Fibroblast of skin of scalp (primary cell): Measurements from ENCODE around the gene FAM163B.
"Not testable (repeated sequence)": the region's sequence is repeated elsewhere in the genome, so short reads cannot be mapped to it uniquely, and the experiment has no call there.

Experiments
- DNase-seq: peaks from one replicate; pipeline ENCODE4 v3.0.0-alpha.2; 2013

The FAM163B gene

DNA sequence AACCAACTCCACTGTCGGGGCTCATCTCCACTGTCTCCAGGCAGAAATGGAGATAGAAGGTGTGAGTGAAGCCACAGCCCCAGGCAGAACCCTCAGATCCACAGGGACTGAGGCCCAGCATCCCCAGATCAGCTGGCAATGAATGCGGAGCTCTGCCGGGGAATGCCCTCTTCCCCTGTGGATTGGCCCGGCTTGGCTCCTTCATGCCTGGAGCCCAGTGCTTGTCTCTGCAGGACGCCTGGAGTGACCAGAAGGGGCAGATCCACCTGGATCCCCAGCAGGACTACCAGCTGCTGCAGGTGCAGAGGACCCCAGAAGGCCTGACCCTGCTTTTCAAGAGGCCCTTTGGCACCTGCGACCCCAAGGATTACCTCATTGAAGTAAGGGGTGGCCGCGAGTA, 30.4 kb upstream of the FAM163B start:
- no peak for DNase-seq

DNA sequence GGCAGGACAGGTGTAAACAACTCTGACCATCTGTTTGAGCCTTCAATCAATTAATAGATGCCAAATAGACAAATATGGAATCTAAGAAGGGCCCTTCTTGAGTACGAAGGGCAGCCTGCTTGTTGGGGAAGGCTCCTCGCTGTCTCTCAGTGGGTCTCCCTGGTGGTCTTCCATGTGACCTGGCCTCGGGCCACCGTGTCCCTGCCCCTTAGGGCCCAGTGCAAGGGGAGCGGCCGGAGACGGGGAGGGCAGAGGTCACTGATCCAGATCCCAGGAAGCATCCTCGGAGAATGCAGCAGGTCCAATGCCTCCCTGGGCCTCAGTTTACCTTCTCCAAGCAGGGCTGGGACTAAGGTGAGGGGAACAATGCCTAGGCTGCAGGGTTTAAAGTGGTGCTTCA, 29.5 kb upstream of the FAM163B start:
- DNase-seq = no peak

DNA sequence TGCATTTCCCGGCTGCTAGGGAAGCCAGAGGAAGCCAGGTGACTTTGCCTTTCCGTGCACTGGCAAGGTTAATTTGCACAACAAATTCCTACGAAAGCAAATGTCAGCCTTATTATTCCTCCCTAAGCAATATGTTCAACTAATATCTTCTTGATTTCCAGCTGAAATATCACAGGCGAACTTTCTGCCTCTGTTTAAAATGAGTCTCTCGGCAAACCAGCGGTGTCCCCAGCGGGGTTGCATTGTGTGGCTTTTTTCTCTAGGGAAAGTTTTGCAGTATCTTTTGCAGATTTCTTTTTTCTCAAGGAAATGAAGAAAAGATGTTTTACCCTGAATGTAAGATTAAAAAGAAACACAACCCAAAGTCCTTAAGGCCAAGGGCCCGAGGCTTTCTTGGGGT, 28.9 kb upstream of the FAM163B start:
- DNase-seq = no peak

DNA sequence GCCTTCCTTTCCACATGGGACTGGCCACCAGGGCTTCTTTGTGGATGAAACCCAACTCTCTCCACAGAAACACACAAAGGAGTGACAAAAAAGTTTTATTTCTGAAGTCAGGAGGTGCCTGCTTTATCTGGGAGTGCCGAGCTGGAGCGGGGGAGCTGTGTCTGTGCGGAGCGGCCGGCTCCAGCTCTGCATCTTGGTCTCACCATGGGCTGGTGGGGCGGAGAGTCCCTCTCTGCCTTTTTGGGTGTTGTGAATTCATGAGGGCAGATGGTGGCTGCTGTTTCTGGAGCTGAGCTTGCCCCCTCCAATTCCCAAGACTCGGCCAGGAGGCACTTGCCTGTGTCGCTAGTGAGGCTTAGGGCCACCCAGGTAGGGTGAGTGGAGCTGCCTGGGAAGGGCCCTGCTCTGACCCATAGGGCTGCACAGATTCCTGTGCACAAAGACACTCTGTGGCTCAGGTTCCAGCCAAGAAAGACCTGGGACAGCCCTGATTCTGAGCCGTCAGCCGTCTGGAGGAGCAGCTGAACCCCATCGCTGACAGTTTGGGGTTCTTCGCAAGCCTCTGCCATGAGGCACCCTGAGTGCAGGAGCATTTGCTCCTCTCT, 28.4 kb upstream of the FAM163B start:
- no peak for DNase-seq

DNA sequence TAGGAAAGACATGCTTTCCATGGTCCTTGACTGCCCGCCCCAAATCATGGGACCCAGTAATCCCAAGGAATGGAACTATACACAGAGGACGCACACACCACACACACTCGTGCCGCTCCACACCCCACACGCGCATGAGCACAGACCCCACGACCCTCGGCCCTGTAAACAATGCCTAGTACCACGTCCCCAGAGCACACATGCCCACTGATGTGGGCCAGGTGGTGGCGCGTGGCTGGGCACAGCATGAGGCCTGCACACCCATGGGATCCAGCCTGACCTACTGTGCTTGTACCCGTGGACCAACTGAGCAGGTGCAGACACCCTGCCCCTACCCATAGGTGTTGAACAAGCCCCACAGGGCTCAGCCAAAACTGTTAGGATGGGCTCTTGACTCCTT, 27.7 kb upstream of the FAM163B start:
- no peak for DNase-seq

DNA sequence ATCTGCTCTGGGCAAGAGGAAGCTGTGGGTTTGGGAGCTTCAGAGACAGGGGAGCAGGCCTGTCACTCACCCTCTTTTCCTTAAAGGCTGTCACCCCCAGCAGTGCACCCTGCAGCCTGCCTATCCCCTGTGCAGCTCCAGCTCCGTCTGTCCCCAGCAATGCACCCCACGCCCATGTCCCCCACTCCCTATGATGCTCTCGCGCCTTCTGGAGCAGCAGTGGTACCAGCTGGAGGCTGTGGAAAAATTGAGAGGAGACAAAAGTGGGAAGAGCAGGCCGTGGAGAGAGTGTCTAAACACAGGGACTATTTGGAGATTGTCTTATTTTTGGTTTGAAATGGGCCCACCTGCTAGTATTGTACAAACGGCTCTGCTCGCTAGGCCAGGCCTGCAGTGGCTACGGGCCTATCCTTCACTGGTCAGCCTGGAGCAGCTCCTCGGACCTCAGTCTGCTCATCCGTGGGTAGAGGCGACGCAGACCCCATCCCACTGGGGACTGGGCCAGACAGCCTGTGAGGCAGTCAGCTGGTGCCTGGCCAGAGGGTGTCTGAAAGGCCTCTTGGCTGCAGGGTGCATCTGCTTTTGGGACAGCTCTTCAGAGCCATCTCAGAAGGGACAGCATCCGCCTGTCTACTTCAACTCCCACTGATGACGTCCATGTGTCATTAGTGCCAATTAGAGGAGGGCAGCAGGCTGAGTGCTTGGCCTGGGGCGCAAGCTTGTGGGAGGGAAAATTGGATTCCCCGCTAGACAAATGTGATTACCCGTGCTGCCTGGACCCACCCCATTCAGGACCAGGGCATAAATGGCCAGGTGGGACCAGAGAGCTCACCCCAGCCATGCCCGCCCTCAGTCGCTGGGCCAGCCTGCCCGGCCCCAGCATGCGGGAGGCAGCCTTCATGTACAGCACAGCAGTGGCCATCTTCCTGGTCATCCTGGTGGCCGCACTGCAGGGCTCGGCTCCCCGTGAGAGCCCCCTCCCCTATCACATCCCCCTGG, 26.6 kb upstream of the FAM163B start, which contains the start of gene DBH:
Gene DBH, plus strand, starts transcription at position 831 of the 999 bp plus-strand sequence. Its CDS starts 9 bp downstream, at position 840.
- DNase-seq = no peak

DNA sequence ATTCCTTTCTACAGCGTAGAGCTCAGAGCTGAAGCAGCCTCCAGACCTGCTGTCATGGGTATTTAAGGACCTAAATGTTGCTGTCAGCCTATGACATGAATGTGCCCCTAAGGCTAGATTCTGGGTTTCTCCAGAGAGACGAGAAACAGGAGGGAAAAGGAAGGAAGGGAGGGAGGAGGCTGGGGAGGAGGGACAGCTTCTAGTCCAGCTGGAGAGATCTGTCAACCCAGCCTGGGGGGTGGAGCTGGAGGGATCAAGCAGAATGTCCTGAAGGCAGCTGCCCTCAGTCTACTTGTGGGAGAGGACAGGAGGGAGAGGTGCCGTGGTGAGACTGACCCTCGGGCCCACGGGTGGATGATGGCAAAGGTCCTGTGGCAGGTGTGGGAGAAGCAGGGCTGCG, 25.9 kb upstream of the FAM163B start:
- DNase-seq = no peak

DNA sequence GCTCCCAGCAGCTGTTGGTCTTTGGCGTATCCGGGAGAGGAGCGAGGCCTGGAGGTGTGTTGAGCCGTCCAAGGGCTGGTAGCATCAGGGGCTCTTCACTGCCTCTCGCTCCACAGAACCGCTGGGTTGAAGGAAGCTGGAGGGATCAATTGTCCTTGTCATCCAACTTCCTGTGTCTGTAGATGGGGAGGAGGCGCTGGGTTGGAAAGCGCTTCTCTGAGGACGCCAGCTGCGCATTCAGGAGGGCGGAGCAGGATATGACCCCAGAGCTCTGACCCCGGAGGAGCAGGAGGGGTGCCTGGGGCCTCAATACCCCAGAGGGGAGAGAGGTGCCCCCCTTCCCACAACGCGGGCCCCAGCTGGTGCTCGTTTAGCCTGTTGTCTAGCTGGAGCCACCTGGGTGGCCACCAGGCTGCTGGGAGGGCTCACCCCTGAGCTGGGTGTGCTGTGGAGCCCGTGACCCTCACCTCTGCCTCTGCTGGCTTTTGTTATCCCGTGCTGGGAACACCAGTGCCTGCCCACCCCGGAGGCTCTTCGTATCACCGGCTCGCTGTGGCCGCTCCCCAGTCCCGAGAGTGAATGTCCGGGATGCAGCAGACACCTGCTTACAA, 25.0 kb upstream of the FAM163B start:
- DNase-seq = no peak

DNA sequence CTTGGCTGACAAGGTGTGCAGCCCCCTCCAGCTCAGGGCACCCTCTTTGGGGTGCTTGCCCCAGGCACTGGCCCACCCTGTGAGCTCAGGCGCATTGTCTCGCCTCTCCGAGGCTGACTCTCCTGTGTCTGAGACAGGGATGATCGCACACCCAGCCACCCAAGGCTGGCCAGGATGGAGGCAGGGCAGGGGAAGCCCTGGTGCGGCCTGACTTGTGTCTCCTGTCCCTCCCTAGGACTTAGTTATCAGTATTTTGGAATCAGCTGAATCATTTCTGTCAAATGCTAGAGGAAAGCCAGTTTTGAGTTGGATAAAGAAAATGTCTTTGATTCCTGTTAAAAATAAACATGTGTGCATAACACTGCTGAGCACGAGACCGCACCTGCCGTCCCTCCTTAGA, 24.5 kb upstream of the FAM163B start:
- no peak for DNase-seq

DNA sequence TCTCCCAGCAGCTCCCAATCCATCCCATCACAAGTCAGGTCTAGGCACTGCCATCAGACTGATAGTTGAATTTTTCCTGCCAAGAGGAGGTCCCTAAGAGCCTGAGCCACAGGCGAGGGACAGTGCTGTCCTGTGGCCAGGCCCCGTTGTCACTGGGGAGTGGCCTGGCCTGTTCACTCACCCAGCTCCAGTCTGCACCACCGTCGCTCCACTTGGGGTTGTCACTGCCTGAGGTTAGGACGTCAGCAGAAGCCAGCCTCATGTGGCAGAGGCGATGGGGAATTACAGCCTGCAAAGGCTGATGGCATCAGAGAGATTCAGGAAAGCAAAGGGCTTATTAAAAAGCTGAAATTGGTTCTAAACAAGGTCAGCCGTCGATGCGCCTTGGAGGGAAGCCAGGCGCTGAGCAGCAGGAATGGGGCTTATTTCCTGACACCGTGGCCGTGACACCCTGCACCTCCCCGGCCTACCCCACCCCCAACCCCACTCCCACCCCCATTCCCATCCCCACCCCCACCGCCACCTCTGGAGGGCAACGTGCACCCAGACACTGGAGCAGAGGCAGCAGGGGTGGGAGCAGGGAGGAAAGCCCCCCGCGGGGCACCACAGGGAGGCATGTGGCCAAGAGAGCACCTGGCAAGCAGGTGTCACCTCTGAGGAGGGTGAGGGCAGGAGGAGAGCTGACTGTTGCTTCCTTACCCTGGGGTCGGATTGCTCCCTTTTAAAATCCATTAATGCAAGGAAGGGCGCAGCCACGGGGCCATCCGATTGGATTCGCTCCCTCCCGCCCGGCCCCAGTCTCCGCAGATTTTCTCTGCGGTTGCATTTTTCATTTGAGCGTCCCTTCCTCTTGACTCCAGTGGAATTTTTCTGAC, 23.9 kb upstream of the FAM163B start:
- DNase-seq = no peak

DNA sequence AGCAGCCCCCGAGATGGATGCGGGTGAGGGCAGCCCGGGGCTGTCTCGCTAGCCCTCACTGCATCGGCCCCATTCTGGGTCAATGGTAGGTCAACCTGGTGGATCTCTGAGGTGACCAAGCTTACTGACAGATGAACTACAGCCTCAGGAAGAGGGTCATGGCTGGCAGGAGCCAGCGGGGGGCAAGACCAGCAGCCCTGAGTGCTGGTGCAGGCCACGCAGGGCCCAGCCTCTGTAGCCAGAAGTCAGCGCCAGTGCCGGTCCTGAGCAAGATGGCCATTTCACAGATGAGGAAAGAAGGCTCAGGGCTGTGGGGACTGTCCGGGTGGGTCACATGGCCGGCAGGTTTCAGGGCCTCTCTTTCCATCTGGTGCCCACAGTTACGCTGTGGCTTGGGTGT, 21.9 kb upstream of the FAM163B start:
- DNase-seq = no peak

DNA sequence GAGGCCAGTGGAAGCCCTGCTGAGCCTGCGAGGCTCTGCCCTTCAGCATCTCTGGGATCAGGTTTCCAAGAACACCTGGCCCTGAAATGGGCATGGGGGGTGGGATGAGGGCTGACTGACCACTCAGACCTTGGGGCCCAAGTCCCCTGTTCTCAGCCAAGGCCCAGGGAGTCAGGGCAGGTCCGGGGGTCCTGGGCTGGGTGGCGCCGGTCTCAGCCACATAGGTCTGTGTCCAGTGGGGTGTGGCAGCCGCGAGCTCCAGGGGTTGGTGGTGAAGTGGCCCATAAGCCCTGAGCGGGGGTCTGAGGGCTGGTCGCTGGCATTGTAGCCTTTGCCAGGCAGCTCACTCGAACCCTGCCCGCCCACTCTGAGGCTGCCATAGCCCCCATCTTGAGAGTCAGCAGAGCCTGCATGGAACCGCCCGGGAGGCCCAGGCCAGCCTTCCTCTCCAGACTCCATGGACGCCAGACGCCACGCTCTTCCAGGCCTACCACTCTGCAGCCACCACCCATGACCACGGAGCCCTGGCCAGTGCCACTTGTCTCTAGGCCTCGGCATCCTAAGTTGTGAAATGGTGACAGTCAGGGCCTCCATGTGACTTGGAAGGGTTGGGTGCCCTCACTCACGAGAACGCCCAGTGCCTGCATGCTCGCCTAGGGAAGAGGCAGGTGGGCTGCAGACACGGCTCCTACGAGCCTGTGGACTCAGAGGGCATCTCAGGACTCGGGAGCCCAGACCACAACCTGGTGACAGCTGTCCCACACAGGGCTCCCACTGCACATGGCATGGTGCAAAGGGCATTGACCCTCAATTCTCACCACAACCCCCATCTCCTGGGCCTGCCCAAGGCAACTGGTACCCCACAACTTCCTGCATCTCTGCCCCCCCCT, 20.3 kb upstream of the FAM163B start:
- DNase-seq = no peak

DNA sequence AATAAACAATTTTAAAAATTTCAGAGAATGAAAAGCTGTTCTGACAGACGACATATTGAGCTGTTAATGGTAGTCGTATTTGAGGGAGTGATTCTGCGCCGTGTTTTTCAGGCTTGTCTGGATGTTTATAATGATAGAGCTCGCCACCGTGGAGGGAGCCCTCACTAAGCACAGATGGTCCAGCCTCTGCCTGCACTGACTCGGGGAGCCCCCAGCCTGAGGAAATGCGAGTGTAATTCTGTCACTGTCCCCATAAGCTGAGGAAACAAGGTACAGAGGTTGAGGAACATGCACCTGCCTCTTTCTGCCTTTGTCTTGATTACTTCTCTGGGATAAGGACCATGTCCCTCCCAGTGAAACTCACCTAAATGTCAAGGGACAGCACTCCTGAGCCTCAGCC, 19.6 kb upstream of the FAM163B start:
- no peak for DNase-seq

DNA sequence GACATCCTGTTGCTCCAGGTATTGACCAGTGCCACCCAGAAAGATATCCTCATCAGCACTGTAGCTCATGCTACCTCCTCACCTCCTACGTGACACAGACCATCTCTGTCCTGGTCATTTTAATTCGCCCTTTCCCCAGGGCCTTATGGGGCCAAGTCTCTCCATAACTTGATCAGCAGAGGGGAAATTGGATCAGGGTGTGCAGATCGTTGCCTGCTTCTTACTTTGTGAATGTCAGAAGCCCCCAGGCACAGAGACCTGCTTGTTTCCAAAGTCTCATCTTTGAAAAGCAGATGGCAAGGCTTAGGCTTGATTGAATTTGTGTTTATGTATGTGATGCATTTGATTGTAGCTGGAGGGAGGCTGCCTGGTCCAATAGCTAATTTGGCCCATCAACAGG, 18.2 kb upstream of the FAM163B start:
- no peak for DNase-seq

DNA sequence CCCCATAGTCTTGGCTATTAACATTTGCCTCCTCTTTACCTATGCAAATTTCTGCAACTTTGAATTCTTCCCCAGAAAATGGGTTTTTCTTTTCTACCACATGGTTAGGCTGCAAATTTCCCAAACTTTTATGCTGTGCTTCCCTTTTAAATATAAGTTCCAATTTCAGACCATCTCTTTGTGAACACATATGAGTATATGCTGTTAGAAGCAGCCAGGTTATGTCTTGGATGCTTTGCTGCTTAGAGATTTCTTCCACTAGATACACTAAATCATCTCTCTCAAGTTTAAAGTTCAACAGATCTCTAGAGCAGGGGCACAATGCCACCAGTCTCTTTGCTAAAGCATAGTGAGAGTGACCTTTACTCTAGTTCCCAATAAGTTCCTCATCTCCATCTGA, 16.8 kb upstream of the FAM163B start:
- DNase-seq = not testable (repeated sequence)

DNA sequence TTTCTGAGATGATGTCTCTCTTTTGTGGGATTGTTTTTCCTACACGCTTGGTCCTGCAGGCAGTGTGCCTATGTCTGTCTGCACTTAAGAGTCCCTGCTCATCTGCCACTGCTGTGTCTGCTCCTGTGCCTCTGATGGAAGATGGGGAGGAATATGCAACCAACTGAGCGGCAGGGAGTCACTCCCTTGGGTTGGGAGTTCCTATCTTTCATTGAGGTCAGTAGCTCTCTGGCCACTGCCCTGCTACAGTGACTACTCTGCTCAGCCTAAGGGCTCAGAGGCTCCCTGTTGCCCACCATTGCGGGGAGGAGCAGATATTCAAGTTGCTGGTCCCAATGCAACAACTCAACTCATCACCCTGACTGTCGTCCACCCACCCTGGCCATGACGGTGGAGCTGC, 13.4 kb upstream of the FAM163B start:
- DNase-seq = no peak

DNA sequence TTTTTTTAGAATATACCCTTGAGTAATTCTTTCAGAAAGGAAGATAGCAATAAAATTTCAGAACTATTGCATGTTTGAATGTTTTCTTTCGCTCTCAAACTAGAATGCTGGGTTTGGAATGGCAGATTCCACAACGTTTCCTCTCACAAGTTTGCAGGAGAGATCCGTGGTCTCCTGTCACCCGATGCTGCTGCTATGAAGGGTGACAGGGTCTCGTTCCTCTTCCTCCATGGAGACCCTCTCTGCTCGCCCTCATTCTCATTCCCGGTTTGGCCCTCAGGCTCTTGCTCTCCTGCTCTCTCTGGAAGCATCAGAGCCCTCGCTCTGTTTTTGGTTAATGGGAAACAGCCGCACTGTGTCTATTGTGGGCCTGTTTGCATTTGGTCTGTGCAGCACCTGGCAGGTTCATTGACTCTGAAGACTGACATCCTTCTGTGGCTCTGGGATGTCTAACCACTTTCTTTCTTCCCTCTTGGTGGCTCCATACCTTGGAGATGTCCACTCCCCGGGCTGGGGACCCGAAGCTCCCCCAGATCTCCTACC, 12.6 kb upstream of the FAM163B start:
- no peak for DNase-seq

DNA sequence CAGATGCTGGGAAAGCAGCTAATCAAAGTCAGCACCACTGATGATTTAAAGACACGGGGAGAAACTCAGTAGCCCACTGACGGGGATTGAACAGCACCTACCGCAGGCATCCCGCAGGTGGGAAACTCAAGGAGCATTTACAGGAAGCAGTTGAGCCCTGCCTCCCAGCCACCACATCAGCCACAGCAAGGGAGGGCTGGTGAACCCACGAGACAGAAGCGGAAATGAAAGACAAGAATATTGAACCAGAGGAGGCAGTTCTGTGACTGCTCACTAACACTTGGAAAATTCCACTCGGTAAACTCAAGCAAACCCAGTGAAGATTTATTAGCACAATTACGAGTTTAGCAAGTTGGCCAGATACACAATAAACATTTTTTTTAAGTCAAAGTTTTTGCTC, 10.6 kb upstream of the FAM163B start:
- DNase-seq = no peak

DNA sequence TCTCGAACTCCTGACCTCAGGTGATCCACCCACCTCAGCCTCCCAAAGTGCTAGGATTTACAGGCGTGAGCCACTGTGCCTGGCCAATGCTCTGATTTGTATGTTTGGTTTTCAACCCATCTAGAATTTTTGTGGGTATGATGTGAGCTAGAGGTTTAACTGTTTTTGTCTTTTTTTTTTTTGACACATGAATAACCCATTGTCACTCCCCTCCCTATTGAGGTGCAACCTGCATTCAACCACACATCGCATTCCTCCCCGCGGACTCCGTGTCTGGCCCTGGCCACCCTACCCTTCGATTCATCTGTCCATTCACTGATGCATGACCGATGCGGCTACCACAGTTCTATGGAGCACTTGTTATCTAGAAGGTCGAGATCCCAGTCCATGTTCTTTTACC, 9.5 kb upstream of the FAM163B start:
- DNase-seq = no peak

DNA sequence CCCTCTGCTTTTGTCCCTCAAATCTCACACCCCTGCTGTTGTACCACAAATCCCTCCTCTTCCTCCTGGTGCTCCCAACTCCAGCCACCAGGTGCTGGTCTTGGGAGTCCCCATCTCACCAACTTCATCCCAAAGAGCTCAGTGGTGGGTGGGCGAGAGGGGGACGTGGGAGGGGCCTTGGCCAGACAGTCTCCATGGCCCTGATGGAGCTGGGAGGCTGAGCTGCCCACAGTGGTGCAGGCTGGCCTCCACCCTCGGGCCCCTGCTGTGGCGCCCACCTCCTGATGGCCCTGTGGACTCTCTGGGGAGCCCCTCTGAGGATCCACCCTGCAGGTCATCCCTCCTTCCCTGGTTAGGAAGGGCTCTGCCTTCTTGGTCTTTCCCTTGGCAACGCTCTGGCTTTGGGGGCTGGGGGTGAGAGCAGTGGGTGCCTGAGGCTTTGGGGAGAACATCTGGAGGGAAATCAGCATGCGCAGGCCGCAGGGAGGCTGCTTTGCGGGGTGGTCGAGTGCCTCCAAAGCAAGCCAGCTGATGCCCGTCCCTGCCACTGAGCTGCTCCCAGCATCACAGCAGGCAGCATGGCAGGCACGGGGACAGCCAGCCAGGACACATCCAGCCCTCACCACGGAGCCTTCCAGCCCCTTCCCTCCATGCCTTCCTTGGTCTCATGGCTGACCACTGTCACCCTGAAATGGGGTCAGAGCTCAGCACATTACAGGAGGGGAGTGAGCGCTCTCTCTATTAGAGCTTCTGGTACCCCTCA, 7.6 kb upstream of the FAM163B start:
- no peak for DNase-seq
